PC-3 (cell line): Measurements from ENCODE around the gene PCDHGA3.

Source experiments
- CTCF ChIP-seq: fragments of 300-600 bp; sonication (generic); conservative IDR thresholded peaks from 2 replicates; pipeline ENCODE4 v1.5.1; 2017; ENCODE audit warnings: antibody characterized with exemption, low read depth, mild to moderate bottlenecking, low read length
- EZH2phosphoT487 ChIP-seq: fragments of 300-600 bp; sonication (generic); IDR thresholded peaks from 2 replicates; pipeline ENCODE4 v1.6.1; 2018; ENCODE audit warnings: mild to moderate bottlenecking, antibody characterized with exemption, low read length, borderline replicate concordance

- no peak for TF ChIP-seq CTCF
- no peak for TF ChIP-seq EZH2phosphoT487
Observed at GRCh38 chr5:141388661-141389060, 45.0 kb downstream of the PCDHGA3 start.
